GM19463 (cell line): ENCODE results near the gene PFKFB3.
"Not testable (repeated sequence)": the region's sequence is repeated elsewhere in the genome, so short reads cannot be mapped to it uniquely, and the experiment has no call there.

ENCODE experiments used
- ATAC-seq: cut with Tn5 transposase; IDR thresholded peaks from one replicate; pipeline ENCODE4 v1.9.1; 2021; ENCODE audit warnings: mild to moderate bottlenecking, moderate library complexity; ENCODE audit not compliant: unreplicated experiment

The PFKFB3 gene

DNA sequence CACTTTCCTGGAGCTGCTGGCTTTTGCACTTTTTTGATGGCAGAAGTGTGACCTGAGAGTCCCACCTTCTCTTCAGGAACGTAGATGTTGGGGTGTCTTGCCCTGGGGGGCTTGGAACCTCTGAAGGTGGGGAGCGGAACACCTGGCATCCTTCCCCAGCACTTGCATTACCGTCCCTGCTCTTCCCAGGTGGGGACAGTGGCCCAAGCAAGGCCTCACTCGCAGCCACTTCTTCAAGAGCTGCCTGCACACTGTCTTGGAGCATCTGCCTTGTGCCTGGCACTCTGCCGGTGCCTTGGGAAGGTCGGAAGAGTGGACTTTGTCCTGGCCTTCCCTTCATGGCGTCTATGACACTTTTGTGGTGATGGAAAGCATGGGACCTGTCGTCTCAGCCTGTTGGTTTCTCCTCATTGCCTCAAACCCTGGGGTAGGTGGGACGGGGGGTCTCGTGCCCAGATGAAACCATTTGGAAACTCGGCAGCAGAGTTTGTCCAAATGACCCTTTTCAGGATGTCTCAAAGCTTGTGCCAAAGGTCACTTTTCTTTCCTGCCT lies 31.1 kb downstream of the PFKFB3 start:
- ATAC-seq: no peak

DNA sequence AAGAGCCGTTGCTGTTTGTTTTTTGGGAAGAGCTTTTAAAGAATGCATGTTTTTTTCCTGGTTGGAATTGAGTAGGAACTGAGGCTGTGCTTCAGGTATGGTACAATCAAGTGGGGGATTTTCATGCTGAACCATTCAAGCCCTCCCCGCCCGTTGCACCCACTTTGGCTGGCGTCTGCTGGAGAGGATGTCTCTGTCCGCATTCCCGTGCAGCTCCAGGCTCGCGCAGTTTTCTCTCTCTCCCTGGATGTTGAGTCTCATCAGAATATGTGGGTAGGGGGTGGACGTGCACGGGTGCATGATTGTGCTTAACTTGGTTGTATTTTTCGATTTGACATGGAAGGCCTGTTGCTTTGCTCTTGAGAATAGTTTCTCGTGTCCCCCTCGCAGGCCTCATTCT lies 31.6 kb downstream of the PFKFB3 start:
- no peak for ATAC-seq

DNA sequence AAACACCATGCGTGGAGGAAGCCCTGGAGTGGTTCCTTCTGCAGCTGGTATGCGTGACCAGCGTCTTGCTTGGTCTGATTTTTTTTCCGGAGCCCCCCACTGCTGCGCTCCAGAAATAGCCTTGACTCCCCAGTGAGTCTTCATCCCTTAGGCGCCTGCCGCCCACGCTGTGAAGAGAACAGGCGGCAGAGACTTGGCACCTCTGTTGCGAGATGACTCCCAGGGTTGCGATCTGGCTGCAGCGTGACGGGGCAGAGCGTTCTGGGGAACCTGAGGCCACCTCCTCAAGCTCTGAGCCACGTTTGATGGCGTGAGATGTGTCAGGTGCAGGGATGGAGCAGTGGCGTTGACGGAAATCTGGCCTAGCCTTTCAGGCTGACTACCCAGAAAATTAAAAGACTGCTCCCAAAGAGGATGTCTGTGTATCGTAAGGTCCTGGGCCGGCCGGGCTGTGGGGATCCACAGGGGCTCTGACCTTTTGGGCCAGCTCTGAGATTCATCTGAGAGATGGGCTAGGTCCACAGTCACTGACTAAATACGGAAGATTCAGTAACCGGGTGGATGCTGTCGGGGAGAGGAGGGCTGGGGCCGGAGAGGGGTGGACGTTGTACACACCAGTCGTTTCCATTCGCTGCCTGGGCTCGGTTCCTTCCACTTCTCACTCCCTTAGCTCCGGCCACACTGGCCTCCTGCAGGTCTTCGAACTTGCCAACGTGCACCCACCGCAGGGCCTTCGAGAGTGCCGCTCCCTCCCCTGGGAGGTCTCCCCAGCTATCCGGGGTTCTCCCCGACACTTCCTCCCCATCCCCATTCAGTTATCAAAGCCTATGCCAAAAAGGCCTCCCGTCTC lies 33.8 kb downstream of the PFKFB3 start:
- no peak for ATAC-seq

DNA sequence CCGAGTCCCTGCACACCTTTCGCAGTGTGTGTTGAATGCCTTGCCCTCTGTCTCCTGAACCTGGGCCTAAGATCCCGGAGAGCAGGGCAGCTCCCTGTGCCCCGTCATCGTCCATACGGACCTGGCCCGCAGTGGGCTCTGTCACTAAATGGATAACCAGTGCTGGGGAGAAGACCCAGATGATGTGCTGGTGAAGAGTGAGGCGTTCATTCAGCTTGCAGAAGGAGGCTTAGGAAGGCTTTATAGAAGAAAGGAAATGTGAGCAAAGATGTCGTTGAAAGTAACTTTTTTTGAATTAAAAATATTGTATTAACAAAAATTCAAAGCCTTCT lies 34.4 kb downstream of the PFKFB3 start:
- no peak for ATAC-seq

GRCh38 chr10:6238587-6239212 lies 36.0 kb downstream of the PFKFB3 start:
- ATAC-seq: not testable (repeated sequence)

DNA sequence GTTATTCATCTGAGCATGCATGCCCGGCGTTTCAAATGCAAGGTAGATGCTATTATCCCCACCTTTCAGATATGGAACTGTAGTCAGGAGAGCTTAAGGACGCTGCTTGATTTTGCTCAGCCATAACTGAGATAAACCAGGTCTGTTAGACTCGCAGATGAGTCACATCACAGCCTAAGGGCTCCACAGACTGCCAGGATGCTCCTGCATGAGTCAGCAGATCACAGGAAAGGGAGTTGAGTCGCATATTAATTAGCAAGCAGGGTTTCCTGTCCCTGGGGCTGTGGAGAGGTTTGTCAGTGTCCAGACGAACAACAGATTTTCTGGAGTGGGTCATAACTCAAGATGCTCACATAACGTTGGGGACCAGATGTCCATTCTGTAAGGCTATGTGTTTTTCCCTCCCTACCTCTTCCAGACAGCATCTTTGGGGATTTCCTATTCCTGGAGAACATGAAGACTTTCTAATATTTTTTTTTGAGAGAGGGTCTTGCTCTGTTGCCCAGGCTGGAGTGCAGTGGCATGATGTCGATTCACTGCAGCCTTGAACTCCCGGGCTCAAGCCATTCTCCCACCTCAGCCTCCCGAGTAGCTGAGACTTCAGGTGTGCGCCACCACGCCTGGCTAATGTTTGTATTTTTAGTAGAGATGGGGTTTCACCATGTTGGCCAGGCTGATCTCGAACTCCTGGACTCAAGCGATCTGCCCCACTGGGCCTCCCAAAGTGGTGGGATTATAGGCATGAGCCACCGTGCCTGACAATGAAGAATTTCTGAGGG lies 36.7 kb downstream of the PFKFB3 start:
- ATAC-seq: peak; percentile 73

DNA sequence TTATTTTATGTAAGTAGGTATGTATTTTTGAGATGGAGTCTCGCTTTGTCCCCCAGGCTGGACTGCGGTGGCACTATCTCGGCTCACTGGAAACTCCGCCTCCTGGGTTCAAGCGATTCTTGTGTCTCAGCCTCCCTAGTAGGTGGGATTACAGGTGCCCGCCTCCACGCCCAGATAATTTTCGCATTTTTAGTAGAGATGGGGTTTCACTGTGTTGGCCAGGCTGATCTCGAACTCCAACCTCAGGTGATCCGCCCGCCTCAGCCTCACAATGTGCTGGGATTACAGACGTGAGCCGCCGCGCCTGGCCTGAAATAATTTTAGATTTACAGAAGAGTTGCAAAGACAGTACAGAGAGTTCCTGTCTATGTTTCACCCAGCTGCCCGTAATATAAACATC lies 37.5 kb downstream of the PFKFB3 start:
- ATAC-seq: no peak

GRCh38 chr10:6242089-6242488 lies 39.4 kb downstream of the PFKFB3 start:
- no peak for ATAC-seq

DNA sequence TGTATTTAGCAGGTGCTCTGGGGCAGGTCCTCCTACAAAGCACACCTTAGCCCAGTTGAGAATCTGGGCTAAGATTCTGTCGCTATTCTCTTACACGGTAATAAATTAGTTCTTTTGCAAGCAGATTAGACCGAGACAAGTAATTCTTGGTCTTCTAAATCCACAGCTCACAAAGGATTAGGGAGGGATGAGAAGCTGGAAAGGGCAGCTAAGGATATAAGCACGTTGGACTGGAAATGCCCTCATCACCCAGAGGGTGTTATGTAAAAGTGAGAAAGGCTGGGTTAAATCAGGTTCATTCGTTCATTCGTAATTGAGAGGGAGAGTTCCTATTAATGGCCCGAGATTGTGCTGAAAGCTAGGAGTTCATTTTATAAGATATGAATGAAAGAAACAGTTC lies 41.8 kb downstream of the PFKFB3 start:
- ATAC-seq: no peak

DNA sequence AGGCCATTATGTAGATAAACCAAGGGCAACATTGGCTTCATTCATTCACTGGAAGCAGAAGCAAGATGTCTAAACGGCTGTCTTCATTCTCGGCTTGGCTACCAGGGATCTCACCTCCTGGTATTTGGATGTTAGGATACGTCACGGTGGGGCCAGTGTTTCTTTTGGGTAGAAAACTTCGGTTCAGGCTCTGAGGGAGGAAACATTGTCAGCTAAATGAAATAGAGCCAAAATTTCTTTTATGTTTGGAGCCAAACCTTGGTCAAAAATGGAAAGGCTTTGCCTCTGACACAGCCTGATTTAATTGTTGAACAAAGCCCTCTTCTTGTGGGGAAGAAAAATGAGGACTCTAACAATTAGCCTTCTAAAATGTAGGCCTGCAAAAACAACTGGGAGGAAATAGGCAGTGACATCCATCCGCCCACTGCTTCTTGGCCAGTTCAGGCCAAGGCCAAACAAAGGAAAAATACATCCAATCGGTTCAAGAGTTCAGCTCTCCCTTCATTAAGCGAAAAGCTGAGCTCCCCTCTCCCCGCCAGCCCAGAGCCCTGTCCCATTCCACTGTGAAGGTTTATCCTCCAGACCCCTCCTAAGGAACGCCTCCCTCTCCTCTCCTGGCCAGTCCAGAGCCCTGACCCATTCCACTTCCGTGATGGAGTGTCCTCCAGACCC lies 44.4 kb downstream of the PFKFB3 start:
- no peak for ATAC-seq

- not testable (repeated sequence) for ATAC-seq
These were observed 46.2 kb downstream of the PFKFB3 start for GRCh38 chr10:6248908-6249307.

DNA sequence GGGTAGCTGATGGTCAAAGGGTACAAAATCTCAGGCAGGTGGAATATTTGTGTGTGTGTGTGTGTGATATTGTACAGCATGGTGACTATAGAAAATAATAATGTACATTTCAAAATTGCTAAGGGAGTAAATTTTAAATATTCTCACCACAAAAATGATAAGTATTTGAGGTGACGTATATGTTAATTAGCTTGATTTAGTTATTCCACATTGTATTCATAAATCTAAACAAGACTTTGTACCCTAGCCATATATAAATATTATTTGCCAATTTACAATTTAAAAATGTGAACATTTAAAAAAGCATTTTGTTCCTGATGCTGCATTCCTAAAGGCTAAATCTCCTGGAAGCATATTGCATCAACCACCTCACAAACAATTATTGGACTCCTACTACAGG lies 47.0 kb downstream of the PFKFB3 start:
- no peak for ATAC-seq

DNA sequence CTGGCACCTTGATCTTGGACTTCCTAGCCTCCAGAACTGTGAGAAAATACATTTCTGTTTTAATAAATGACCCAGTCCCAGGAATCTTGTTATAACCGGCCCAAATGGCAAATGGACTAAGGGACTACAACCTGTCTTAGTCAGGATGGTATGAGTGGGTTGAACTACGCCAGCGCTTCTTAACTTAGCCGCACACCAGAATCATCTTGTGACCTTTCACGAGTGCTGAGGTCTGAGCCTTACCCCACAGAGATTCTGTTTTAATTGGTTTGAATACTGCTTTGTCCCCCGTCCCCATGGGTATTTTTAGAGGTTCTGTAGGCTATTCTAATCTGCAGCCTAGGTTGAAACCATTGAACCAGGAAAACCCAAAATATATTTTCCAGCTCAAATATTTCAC lies 48.0 kb downstream of the PFKFB3 start:
- ATAC-seq: no peak

- no peak for ATAC-seq
These were observed 51.5 kb downstream of the PFKFB3 start for GRCh38 chr10:6254201-6254600.

DNA sequence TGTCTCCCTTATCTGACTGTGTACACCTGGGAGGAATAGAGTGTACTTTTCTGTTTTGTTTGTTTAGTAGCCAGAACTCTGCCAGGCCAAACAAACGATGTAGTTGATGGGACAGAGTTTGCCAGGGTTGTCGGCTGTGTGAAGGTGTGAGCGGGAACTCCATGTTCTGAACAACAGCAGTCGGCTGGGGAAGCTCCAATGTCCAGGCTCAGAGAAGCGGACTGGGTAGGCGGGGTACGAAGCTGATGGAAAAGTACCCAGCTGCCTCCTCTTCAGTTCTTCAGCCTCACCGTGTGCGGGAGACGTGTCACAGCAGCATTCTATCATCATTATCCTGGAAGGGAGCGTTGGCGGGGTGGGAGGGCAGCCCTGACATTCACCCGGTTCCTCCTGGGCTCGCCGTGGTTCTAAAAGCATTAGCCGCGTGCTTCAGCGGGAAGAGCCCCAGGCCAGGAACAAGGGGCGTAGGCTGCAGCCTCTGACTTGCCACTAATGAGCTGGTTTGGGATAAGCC lies 52.9 kb downstream of the PFKFB3 start:
- no peak for ATAC-seq

GRCh38 chr10:6256439-6256838 lies 53.7 kb downstream of the PFKFB3 start:
- ATAC-seq: no peak

GRCh38 chr10:6259153-6259552 lies 56.4 kb downstream of the PFKFB3 start:
- no peak for ATAC-seq

GRCh38 chr10:6260843-6261242 lies 58.1 kb downstream of the PFKFB3 start:
- ATAC-seq: no peak

DNA sequence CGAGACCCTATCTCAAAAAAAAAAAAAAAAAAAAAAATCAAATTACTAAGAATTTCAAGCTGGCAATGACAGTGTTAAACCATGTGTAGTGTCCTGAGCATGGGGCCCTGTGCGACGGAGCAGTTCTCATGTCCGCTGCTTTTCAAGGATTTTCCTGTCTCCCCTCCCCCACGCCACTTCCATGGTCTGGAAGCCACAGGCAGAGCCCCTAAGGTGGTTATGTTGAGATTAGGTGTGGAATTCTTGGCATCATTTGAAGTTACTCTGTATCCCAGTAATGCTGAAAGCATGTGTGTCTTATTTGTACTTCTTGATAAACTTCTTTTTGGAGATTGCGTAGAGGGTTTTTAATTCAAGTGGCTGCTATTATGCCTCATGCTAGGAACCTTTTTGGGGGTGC lies 65.2 kb downstream of the PFKFB3 start:
- no peak for ATAC-seq

DNA sequence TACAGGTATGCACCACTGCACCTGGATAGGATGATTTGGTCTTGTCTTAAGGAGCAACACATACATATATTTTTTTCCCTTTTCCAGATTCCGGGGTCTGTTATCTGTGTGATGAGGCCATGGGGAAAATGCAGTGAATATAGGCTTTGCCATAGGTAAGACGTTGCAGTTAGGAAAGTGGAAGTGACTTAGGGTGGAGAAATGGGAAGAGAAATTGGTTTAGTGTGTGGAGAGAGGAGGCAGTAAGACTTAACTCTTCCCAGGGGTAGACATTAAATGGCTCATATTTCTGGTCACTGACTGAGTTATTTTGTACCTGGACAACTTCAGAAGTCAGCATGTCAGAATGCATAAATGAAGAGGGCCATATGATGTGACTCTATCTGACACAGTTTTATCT lies 66.7 kb downstream of the PFKFB3 start:
- ATAC-seq: no peak
